Body of pancreas (tissue), 4 donors: Measurements from ENCODE around the gene TMEM150B. TPM values are rescaled to one million over a fixed set of nuclear protein-coding genes. Genes with fewer than 3 reads are reported as not detected.

Experiments used
- ATAC-seq: fragments of 150-250 bp; one replicate; pipeline ENCODE4 v1.9.1; 2016
- DNase-seq, 4 donors: peaks; one replicate each; pipeline ENCODE4 v3.0.0-alpha.2; 2019
- H3K27ac ChIP-seq, 4 donors: fragments of 200-600 bp; sonication (generic); 1 replicate in 3 of 4; 2 replicates in 1 of 4; pipeline versions ENCODE4 v1.5.1 to v1.6.1; 2016 to 2019; ENCODE audit warnings: mild to moderate bottlenecking in 1 of 4, mixed read lengths in 1 of 4, moderate library complexity in 1 of 4
- H3K27me3 ChIP-seq, 2 donors: fragments of 200-600 bp; sonication (generic); one replicate each; pipeline ENCODE4 v1.6.0; 2016; ENCODE audit warnings: mild to moderate bottlenecking in 1 of 2
- H3K36me3 ChIP-seq, 2 donors: fragments of 200-600 bp; sonication (generic); replicated peaks in 1 of 2; 2 replicates each; pipeline ENCODE4 v1.5.1; 2016; ENCODE audit warnings: low read depth in 2 of 2; ENCODE audit not compliant: insufficient read depth in 1 of 2
- H3K4me1 ChIP-seq: fragments of 200-600 bp; sonication (generic); one replicate; pipeline ENCODE4 v1.6.0; 2016
- H3K4me3 ChIP-seq, 2 donors: fragments of 200-600 bp; sonication (generic); 1 replicate in 1 of 2; 2 replicates in 1 of 2; pipeline ENCODE4 v1.5.1; 2016 to 2019
- H3K9me3 ChIP-seq, 3 donors: fragments of 200-600 bp; sonication (generic); 1 replicate in 2 of 3; 2 replicates in 1 of 3; pipeline ENCODE4 v1.5.1; 2016
- POLR2A ChIP-seq, 3 donors: fragments of 450-650 bp; IDR thresholded peaks; one replicate each; pipeline ENCODE4 v1.6.1; 2016; ENCODE audit warnings: antibody characterized with exemption in 3 of 3, mild to moderate bottlenecking in 2 of 3
- WGBS, 2 donors: methylation state at CpG; one replicate each; pipeline ENCODE4 v1.1.5; 2017; 5-methylcytosine and 5-hydroxymethylcytosine counted together
- intact Hi-C: fragments of 100-400 bp; cut with DNase I; formaldehyde crosslinking; loops from one replicate; pipeline ENCODE4 v1.15.1; 2023
- total RNA-seq, 2 donors: library from RNA; depleted of rRNA; stranded (reverse); fragments of >200 nt; gene quantifications; one replicate each; pipeline ENCODE4 v1.1.0, GENCODE V29; 2016
- TF ChIP-seq, protein P1 (sequence below), 7 experiments: fragments of 450-650 bp in 4 of 7; fragments of 200-600 bp in 3 of 7; sonication (generic) in 3 of 7; IDR thresholded peaks; one replicate each; pipeline ENCODE4 v1.5.1; 2016 to 2019; ENCODE audit warnings: antibody characterized with exemption in 7 of 7

Gene TMEM150B
- total RNA-seq, 2 donors from 2014 or later = 1.0 TPM; not detected in 1

- peaks cover 0 to 8% of the 10 kb centered on the region in 2 donors for H3K27me3 ChIP-seq
- 80% methylated on average over 10 of the region's 10 CpGs; no CpG with 5 or more reads in 1 of the 2 donors for WGBS, 2 donors
- H3K9me3 ChIP-seq = no peaks in the 10 kb centered on the region
- H3K4me3 ChIP-seq = no peak overlapping the region
- H3K27ac ChIP-seq = no peak overlapping the region
- no peaks in the 10 kb centered on the region for H3K4me1 ChIP-seq
- intact Hi-C loops = no loop called here
- ATAC-seq (no peak), DNase-seq (no peak)
- TF ChIP-seq, protein P1, sequence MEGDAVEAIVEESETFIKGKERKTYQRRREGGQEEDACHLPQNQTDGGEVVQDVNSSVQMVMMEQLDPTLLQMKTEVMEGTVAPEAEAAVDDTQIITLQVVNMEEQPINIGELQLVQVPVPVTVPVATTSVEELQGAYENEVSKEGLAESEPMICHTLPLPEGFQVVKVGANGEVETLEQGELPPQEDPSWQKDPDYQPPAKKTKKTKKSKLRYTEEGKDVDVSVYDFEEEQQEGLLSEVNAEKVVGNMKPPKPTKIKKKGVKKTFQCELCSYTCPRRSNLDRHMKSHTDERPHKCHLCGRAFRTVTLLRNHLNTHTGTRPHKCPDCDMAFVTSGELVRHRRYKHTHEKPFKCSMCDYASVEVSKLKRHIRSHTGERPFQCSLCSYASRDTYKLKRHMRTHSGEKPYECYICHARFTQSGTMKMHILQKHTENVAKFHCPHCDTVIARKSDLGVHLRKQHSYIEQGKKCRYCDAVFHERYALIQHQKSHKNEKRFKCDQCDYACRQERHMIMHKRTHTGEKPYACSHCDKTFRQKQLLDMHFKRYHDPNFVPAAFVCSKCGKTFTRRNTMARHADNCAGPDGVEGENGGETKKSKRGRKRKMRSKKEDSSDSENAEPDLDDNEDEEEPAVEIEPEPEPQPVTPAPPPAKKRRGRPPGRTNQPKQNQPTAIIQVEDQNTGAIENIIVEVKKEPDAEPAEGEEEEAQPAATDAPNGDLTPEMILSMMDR (IDR thresholded peaks at IDR 0.05) = no peak
- TF ChIP-seq POLR2A (IDR thresholded peaks at IDR 0.05) = no peak
- peaks cover 0 to 1% of the 10 kb centered on the region in 2 donors for H3K36me3 ChIP-seq
Observed at GRCh38 chr19:55347442-55348009, 22.4 kb upstream of the TMEM150B start.

GRCh38 chr19:55346725-55347441 lies 21.7 kb upstream of the TMEM150B start:
- H3K27me3 ChIP-seq = peaks cover 0 to 2% of the 10 kb centered on the region in 2 donors
- H3K27ac ChIP-seq = no peak overlapping the region
- no peak overlapping the region for H3K4me3 ChIP-seq
- TF ChIP-seq, protein P1 (IDR thresholded peaks at IDR 0.05) = no peak
- no peak for TF ChIP-seq POLR2A (IDR thresholded peaks at IDR 0.05)
- peaks cover 0 to 1% of the 10 kb centered on the region in 2 donors for H3K36me3 ChIP-seq
- intact Hi-C loops = no loop called here
- WGBS, 2 donors = 95 to 100% methylated on average over 7 to 25 of the region's 41 CpGs
- ATAC-seq (no peak), DNase-seq (no peak)
- no peaks in the 10 kb centered on the region for H3K9me3 ChIP-seq
- no peaks in the 10 kb centered on the region for H3K4me1 ChIP-seq

DNA sequence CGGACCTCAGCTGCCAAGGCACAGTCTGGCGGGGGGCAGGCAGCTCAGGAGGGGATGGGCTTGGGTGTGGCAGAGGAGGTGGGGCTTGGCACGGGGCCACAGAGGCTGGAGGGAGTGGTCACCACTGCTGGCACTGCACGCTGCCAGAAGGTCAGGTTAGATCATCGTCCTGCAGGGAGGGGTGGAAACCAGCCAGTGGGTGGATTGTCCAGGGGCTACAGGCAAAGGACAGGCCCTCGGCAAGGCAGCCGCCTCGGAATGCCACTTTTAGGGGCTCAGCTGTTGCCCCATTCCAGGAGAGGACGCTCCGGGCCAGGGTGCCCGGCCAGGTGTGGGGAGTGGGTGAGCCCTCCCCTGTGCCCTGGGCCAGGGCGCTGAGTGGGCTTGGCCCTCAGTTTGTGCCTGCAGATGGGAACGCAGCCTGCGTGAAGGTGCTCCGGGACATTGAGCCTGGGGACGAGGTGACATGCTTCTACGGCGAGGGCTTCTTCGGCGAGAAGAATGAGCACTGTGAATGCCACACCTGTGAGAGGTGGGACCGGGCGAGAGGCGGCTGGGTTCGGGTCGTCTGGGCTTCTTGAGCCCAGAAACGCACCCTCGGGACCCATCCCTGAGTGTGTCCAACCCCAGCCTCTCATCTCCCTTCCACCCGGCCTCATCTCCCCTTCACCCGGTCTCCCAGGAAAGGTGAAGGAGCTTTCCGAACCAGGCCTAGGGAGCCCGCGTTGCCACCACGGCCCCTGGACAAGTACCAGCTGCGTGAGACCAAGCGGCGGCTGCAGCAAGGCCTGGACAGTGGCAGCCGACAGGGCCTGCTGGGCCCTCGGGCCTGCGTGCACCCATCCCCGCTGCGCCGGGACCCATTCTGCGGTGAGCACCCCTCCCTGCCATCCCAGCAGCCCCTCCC lies 20.9 kb upstream of the TMEM150B start:
- Histone ChIP-seq H3K27ac (no peak overlapping the region), H3K36me3 (peaks cover 0 to 1% of the 10 kb centered on the region in 2 donors), H3K4me1 (peaks cover 5% of the 10 kb centered on the region), H3K9me3 (no peaks in the 10 kb centered on the region), H3K4me3 (no peak overlapping the region), H3K27me3 (no peaks in the 10 kb centered on the region)
- WGBS, 2 donors = 80 to 86% methylated on average over 16 to 41 of the region's 43 CpGs
- ATAC-seq (no peak), DNase-seq (peak in 2 of 4 donors; percentile 34 to 38)
- TF ChIP-seq, protein P1 (IDR thresholded peaks at IDR 0.05) = no peak
- TF ChIP-seq POLR2A (IDR thresholded peaks at IDR 0.05) = no peak
- intact Hi-C loops = no loop called here

GRCh38 chr19:55345101-55345817 lies 20.1 kb upstream of the TMEM150B start:
- no peaks in the 10 kb centered on the region for H3K27me3 ChIP-seq
- H3K36me3 ChIP-seq = peaks cover 0 to 1% of the 10 kb centered on the region in 2 donors
- WGBS, 2 donors = 89 to 90% methylated on average over 22 of the region's 22 CpGs
- DNase-seq (no peak), ATAC-seq (no peak)
- intact Hi-C loops = no loop called here
- no peaks in the 10 kb centered on the region for H3K9me3 ChIP-seq
- peaks cover 13% of the 10 kb centered on the region for H3K4me1 ChIP-seq
- TF ChIP-seq, protein P1 (IDR thresholded peaks at IDR 0.05) = no peak
- no peak for TF ChIP-seq POLR2A (IDR thresholded peaks at IDR 0.05)
- H3K4me3 ChIP-seq = no peak overlapping the region
- H3K27ac ChIP-seq = no peak overlapping the region
